HCT116 (cell line): ENCODE measurements around the gene GABRA4. TPM values are rescaled to one million over a fixed set of nuclear protein-coding genes. Genes with fewer than 3 reads are reported as not detected.

ENCODE experiments used
- ATAC-seq: fragments of 200-7000 bp; cut with Tn5 transposase; 2 replicates; pipeline ENCODE4 v1.9.1; 2020; ENCODE audit warnings: mild to moderate bottlenecking, moderate library complexity
- BruUV-seq: library from RNA; stranded (reverse); fragments of 400-500 nt; replicated peaks from 2 replicates; lab custom pipeline; 2021; lab: Mats Ljungman, UMichigan
- CTCF ChIA-PET: fragments of 300-600 bp; sonication (Branson Sonifier 250); formaldehyde crosslinking; loops from one replicate; lab custom pipeline; 2021; ENCODE audit warnings: antibody characterized with exemption; lab: Charles Lee
- POLR2A ChIA-PET: fragments of 300-600, 350-600 bp; sonication (Branson Sonifier 250); formaldehyde crosslinking; loops from one replicate; lab custom pipeline; 2021; ENCODE audit warnings: antibody characterized with exemption; lab: Charles Lee
- RAD21 ChIA-PET, 2 experiments: fragments of 300-600 bp; sonication (Branson Sonifier 250); formaldehyde crosslinking; loops; one replicate each; lab custom pipeline; 2023; ENCODE audit warnings: low total read pairs in 2 of 2; ENCODE audit not compliant: uncharacterized antibody in 2 of 2, unreplicated experiment in 2 of 2, low non-redundant PET in 1 of 2; lab: Charles Lee
- DNase-seq: peaks from one replicate; pipeline ENCODE4 v3.0.0-alpha.2; 2010; ENCODE audit warnings: low read depth, low spot score
- H2AFZ ChIP-seq: fragments of 200-600 bp; shearing (Covaris generic), sonication (generic); 2 replicates; pipeline ENCODE4 v1.6.1; 2017; ENCODE audit warnings: low read depth, mixed run types, mixed read lengths, antibody characterized with exemption, low read length; ENCODE audit not compliant: poor library complexity, severe bottlenecking
- H3K27ac ChIP-seq: 2 replicates; pipeline ENCODE4 v1.5.1; 2012; ENCODE audit warnings: low read depth, low read length
- H3K27me3 ChIP-seq: fragments of 200-600 bp; sonication (generic); 2 replicates; pipeline ENCODE4 v1.6.1; 2016; ENCODE audit warnings: mixed run types, low read length, mixed read lengths; ENCODE audit not compliant: insufficient read depth
- H3K36me3 ChIP-seq, 2 experiments: fragments of 200-500 bp in 1 of 2; fragments of 200-600 bp in 1 of 2; sonication (Bioruptor generic) in 1 of 2; sonication (generic) in 1 of 2; 2 replicates each; pipeline versions ENCODE4 v1.5.1 to v1.6.1; 2014 to 2016; ENCODE audit warnings: low read length in 2 of 2, inconsistent platforms in 1 of 2, mixed read lengths in 1 of 2, mixed run types in 1 of 2; ENCODE audit not compliant: insufficient read depth in 2 of 2, control insufficient read depth in 1 of 2
- H3K4me1 ChIP-seq, 2 experiments: fragments of 200-600 bp in 1 of 2; sonication (generic) in 1 of 2; 2 replicates each; pipeline versions ENCODE4 v1.5.1 to v1.6.1; 2012 to 2017; ENCODE audit warnings: low read length in 2 of 2, inconsistent platforms in 1 of 2, mild to moderate bottlenecking in 1 of 2, mixed read lengths in 1 of 2, mixed run types in 1 of 2, moderate library complexity in 1 of 2; ENCODE audit not compliant: insufficient read depth in 2 of 2, control insufficient read depth in 1 of 2
- H3K4me2 ChIP-seq: fragments of 200-600 bp; sonication (generic); 2 replicates; pipeline ENCODE4 v1.6.1; 2017; ENCODE audit warnings: mixed run types, low read length, mixed read lengths
- H3K4me3 ChIP-seq, 2 experiments: fragments of 200-600 bp in 1 of 2; sonication (generic) in 1 of 2; replicated peaks in 1 of 2; 2 replicates each; pipeline ENCODE4 v1.5.1; 2011 to 2016; ENCODE audit warnings: low read length in 2 of 2, control low read depth in 1 of 2, low read depth in 1 of 2, mild to moderate bottlenecking in 1 of 2, mixed read lengths in 1 of 2, mixed run types in 1 of 2
- H3K79me2 ChIP-seq: fragments of 200-600 bp; sonication (generic); 2 replicates; pipeline ENCODE4 v1.6.1; 2017; ENCODE audit warnings: mild to moderate bottlenecking, mixed run types, low read length, moderate library complexity, mixed read lengths; ENCODE audit not compliant: insufficient read depth
- H3K9ac ChIP-seq: fragments of 200-600 bp; sonication (generic); 2 replicates; pipeline ENCODE4 v1.6.1; 2016; ENCODE audit warnings: low read length, mixed read lengths
- H3K9me2 ChIP-seq: fragments of 200-600 bp; sonication (generic), shearing (Covaris generic); 2 replicates; pipeline ENCODE4 v1.6.1; 2017; ENCODE audit warnings: mixed run types, mild to moderate bottlenecking, moderate library complexity; ENCODE audit not compliant: insufficient read depth
- H3K9me3 ChIP-seq, 2 experiments: fragments of 200-500 bp in 1 of 2; fragments of 200-600 bp in 1 of 2; sonication (Bioruptor generic) in 1 of 2; sonication (generic) in 1 of 2; 2 replicates each; pipeline ENCODE4 v1.6.1; 2014 to 2017; ENCODE audit warnings: low read length in 2 of 2, mixed read lengths in 2 of 2, inconsistent platforms in 1 of 2, low read depth in 1 of 2, mild to moderate bottlenecking in 1 of 2, mixed run types in 1 of 2, moderate library complexity in 1 of 2; ENCODE audit not compliant: control insufficient read depth in 1 of 2, insufficient read depth in 1 of 2
- H4K20me1 ChIP-seq: fragments of 200-600 bp; sonication (generic), shearing (Covaris generic); 2 replicates; pipeline ENCODE4 v1.6.1; 2017; ENCODE audit warnings: mixed run types, mild to moderate bottlenecking, moderate library complexity; ENCODE audit not compliant: insufficient read depth
- ATF3 ChIP-seq: IDR thresholded peaks from 2 replicates; pipeline ENCODE4 v1.6.1; 2012
- CBX3 ChIP-seq: IDR thresholded peaks from 2 replicates; pipeline ENCODE4 v1.6.1; 2012; ENCODE audit warnings: low read depth
- CTCF ChIP-seq, 3 experiments: fragments of 200-600 bp in 1 of 3; sonication (generic) in 1 of 3; IDR thresholded peaks in 2 of 3; conservative IDR thresholded peaks in 1 of 3; 2 replicates each; pipeline ENCODE4 v1.5.1; 2012 to 2017; ENCODE audit warnings: low read depth in 2 of 3, low read length in 2 of 3, antibody characterized with exemption in 1 of 3, borderline replicate concordance in 1 of 3, control low read depth in 1 of 3, mild to moderate bottlenecking in 1 of 3, mixed read lengths in 1 of 3, mixed run types in 1 of 3, moderate library complexity in 1 of 3; ENCODE audit not compliant: insufficient read depth in 1 of 3
- EGR1 ChIP-seq: IDR thresholded peaks from 2 replicates; pipeline ENCODE4 v1.6.1; 2012; ENCODE audit warnings: low read depth
- ELF1 ChIP-seq: IDR thresholded peaks from 2 replicates; pipeline ENCODE4 v1.6.1; 2012; ENCODE audit warnings: low read depth, borderline replicate concordance
- EZH2 ChIP-seq: fragments of 200-600 bp; sonication (generic); IDR thresholded peaks from 2 replicates; pipeline ENCODE4 v1.6.1; 2017; ENCODE audit warnings: antibody characterized with exemption, mixed run types
- POLR2A ChIP-seq: IDR thresholded peaks from 2 replicates; pipeline ENCODE4 v1.7.0; 2011; ENCODE audit warnings: borderline replicate concordance; ENCODE audit not compliant: insufficient read depth, insufficient read length; ENCODE audit errors: extremely low read depth
- POLR2AphosphoS5 ChIP-seq: IDR thresholded peaks from 2 replicates; pipeline ENCODE4 v1.6.1; 2011; ENCODE audit warnings: mild to moderate bottlenecking, low read depth, low read length, moderate library complexity
- RAD21 ChIP-seq: IDR thresholded peaks from 2 replicates; pipeline ENCODE4 v1.6.1; 2012; ENCODE audit warnings: low read depth, mild to moderate bottlenecking
- SP1 ChIP-seq: IDR thresholded peaks from 2 replicates; pipeline ENCODE4 v1.6.1; 2012; ENCODE audit warnings: low read depth
- intact Hi-C: fragments of 100-400 bp; cut with micrococcal nuclease; formaldehyde crosslinking; loops from 2 replicates; pipeline ENCODE4 v1.10.0; 2022
- total RNA-seq: library from RNA; stranded (reverse); gene quantifications from one replicate; pipeline ENCODE4 v1.2.1, GENCODE V29; 2021; ENCODE audit not compliant: unreplicated experiment

GABRA4 gene
- total RNA-seq, 1 experiment from 2014 or later: not detected

GRCh38 chr4:47002580-47002979 lies 9.2 kb upstream of the GABRA4 start:
- no peaks in the 10 kb centered on the region for H3K9me2 ChIP-seq
- POLR2A ChIA-PET: no interaction called here
- DNase-seq: no peak

GRCh38 chr4:47000406-47000805 lies 7.0 kb upstream of the GABRA4 start:
- DNase-seq (no peak), ATAC-seq (no peak)
- no TSS peak for BruUV-seq
- H3K27me3 ChIP-seq: no peaks in the 10 kb centered on the region
- no peaks in the 10 kb centered on the region for H3K9me2 ChIP-seq
- no peaks in the 10 kb centered on the region for H3K4me1 ChIP-seq
- intact Hi-C loops: no loop called here
- H3K36me3 ChIP-seq: no peaks in the 10 kb centered on the region
- H3K27ac ChIP-seq: no peak overlapping the region
- no peak for TF ChIP-seq POLR2A
- TF ChIP-seq EZH2: no peak
- no peak for TF ChIP-seq EGR1
- TF ChIP-seq ELF1: no peak
- no peak for TF ChIP-seq POLR2AphosphoS5
- TF ChIP-seq RAD21: no peak
- TF ChIP-seq SP1: no peak
- no peak for TF ChIP-seq ATF3
- ChIA-PET CTCF (no interaction called here), POLR2A (no interaction called here), RAD21 (no interaction called here)
- no peaks in the 10 kb centered on the region for H3K9me3 ChIP-seq
- H3K9ac ChIP-seq: no peak overlapping the region
- H2AFZ ChIP-seq: no peak overlapping the region
- no peak overlapping the region for H3K4me3 ChIP-seq
- H3K79me2 ChIP-seq: no peaks in the 10 kb centered on the region
- H3K4me2 ChIP-seq: no peak overlapping the region
- no peaks in the 10 kb centered on the region for H4K20me1 ChIP-seq

More at GRCh38 chr4:47002580-47002979, 9.2 kb upstream of the GABRA4 start:
- no peaks in the 10 kb centered on the region for H3K9me3 ChIP-seq
- no peaks in the 10 kb centered on the region for H4K20me1 ChIP-seq
- H3K4me2 ChIP-seq: no peak overlapping the region
- intact Hi-C loops: no loop called here
- no peak for ATAC-seq
- no peak overlapping the region for H3K27ac ChIP-seq
- H3K4me3 ChIP-seq: no peak overlapping the region
- no peaks in the 10 kb centered on the region for H3K36me3 ChIP-seq
- no peak overlapping the region for H2AFZ ChIP-seq
- ChIA-PET RAD21 (no interaction called here), CTCF (no interaction called here)
- H3K4me1 ChIP-seq: no peaks in the 10 kb centered on the region
- TF ChIP-seq CBX3 (no peak), CTCF (IDR thresholded peaks at IDR 0.05 in 2 of 3, conservative IDR thresholded peaks at IDR 0.05 in 1 of 3; ENCODE audit: borderline replicate concordance in 1 of 3, insufficient read depth in 1 of 3, low read depth in 2 of 3, low read length in 2 of 3) (0 out of 6 replicates have a peak, but pooled peaks of 1 of the 3 experiments have one; percentile 16)
- H3K9ac ChIP-seq: no peak overlapping the region
- BruUV-seq: no TSS peak
- H3K27me3 ChIP-seq: no peaks in the 10 kb centered on the region
- H3K79me2 ChIP-seq: no peaks in the 10 kb centered on the region
